GM12878 (cell line): ENCODE data around the gene CNTNAP5. TPM values are rescaled to one million over a fixed set of nuclear protein-coding genes. Genes with fewer than 3 reads are reported as not detected.

Experiments
- ATAC-seq: fragments of 200-7000 bp; cut with Tn5 transposase; 3 replicates; pipeline ENCODE4 v1.9.1; 2020; ENCODE audit warnings: mild to moderate bottlenecking, moderate library complexity
- BruUV-seq: library from RNA; stranded (reverse); fragments of 400-500 nt; replicated peaks from 2 replicates; lab custom pipeline; 2021; lab: Mats Ljungman, UMichigan
- CTCF ChIA-PET: fragments of 300-600 bp; sonication (Branson Sonifier 250); formaldehyde crosslinking; extraction: SDS; loops from one replicate; lab custom pipeline; 2021; ENCODE audit warnings: inconsistent platforms; lab: Yijun Ruan, JAX
- POLR2A ChIA-PET: fragments of 350-600 bp; formaldehyde crosslinking; extraction: SDS; loops from one replicate; lab custom pipeline; 2021; ENCODE audit warnings: inconsistent platforms; lab: Charles Lee
- RAD21 ChIA-PET: fragments of 300-600 bp; sonication (Branson Sonifier 250); formaldehyde crosslinking; loops from one replicate; lab custom pipeline; 2023; ENCODE audit warnings: antibody characterized with exemption; ENCODE audit not compliant: unreplicated experiment; lab: Charles Lee
- SMC1A ChIA-PET: fragments of 300-600 bp; sonication (Branson Sonifier 250); formaldehyde crosslinking; loops from one replicate; lab custom pipeline; 2023; ENCODE audit not compliant: unreplicated experiment, uncharacterized antibody; lab: Charles Lee
- DNase-seq: peaks from one replicate; pipeline ENCODE4 v3.0.0-alpha.2; 2011; ENCODE audit warnings: low read depth, low spot score
- FAIRE-seq: peaks from 3 replicates; lab custom pipeline; 2011; peaks lifted over from hg19 to GRCh38; lab: Jason Lieb, UNC
- H2AFZ ChIP-seq: 2 replicates; pipeline ENCODE4 v1.6.0; 2011; ENCODE audit warnings: low read depth, low read length, control low read depth; ENCODE audit not compliant: control insufficient read depth
- H3K27ac ChIP-seq: 2 replicates; pipeline ENCODE4 v1.5.1; 2011; ENCODE audit warnings: control low read depth; ENCODE audit not compliant: control insufficient read depth, insufficient read depth
- H3K27me3 ChIP-seq, 2 experiments: replicated peaks in 1 of 2; 2 replicates each; pipeline versions ENCODE4 v1.6.0 to v1.6.1; 2011; ENCODE audit warnings: low read length in 1 of 2; ENCODE audit not compliant: control insufficient read depth in 2 of 2, insufficient read depth in 2 of 2
- H3K36me3 ChIP-seq, 2 experiments: 2 replicates each; pipeline ENCODE4 v1.5.1; 2011; ENCODE audit warnings: low read length in 1 of 2; ENCODE audit not compliant: control insufficient read depth in 2 of 2, insufficient read depth in 2 of 2
- H3K4me1 ChIP-seq: 2 replicates; pipeline ENCODE4 v1.6.1; 2011; ENCODE audit warnings: mild to moderate bottlenecking, low read length, moderate library complexity, mixed read lengths; ENCODE audit not compliant: control insufficient read depth, insufficient read depth
- H3K4me2 ChIP-seq: 2 replicates; pipeline ENCODE4 v1.6.0; 2011; ENCODE audit warnings: control low read depth; ENCODE audit not compliant: control insufficient read depth, insufficient read depth
- H3K4me3 ChIP-seq: fragments of 200-600 bp; sonication (generic); 2 replicates; pipeline ENCODE4 v1.5.1; 2016
- H3K79me2 ChIP-seq: 2 replicates; pipeline ENCODE4 v1.6.0; 2011; ENCODE audit warnings: low read length; ENCODE audit not compliant: control insufficient read depth, insufficient read depth
- H3K9ac ChIP-seq: 2 replicates; pipeline ENCODE4 v1.8.0; 2011; ENCODE audit warnings: low read length, control low read depth, mixed read lengths; ENCODE audit not compliant: control insufficient read depth, insufficient read depth
- H3K9me3 ChIP-seq: replicated peaks from 3 replicates; pipeline ENCODE4 v1.5.1; 2011; ENCODE audit warnings: mild to moderate bottlenecking, low read length; ENCODE audit not compliant: control insufficient read depth, insufficient read depth
- H4K20me1 ChIP-seq: 2 replicates; pipeline ENCODE4 v1.6.0; 2011; ENCODE audit not compliant: control insufficient read depth, insufficient read depth
- ETV6 ChIP-seq, 2 experiments: fragments of 450-650 bp in 1 of 2; IDR thresholded peaks in 1 of 2; conservative IDR thresholded peaks in 1 of 2; 2 replicates each; pipeline ENCODE4 v1.6.1; 2014; ENCODE audit warnings: antibody characterized with exemption in 1 of 2, borderline replicate concordance in 1 of 2, low read depth in 1 of 2, mild to moderate bottlenecking in 1 of 2, moderate library complexity in 1 of 2
- IRF4 ChIP-seq: IDR thresholded peaks from 2 replicates; pipeline ENCODE4 v1.6.1; 2011; ENCODE audit warnings: low read depth, low read length
- NKRF ChIP-seq: fragments of 450-650 bp; conservative IDR thresholded peaks from 2 replicates; pipeline ENCODE4 v1.6.1; 2017; ENCODE audit warnings: mild to moderate bottlenecking, moderate library complexity
- PAX5 ChIP-seq: IDR thresholded peaks from 2 replicates; pipeline ENCODE4 v1.6.1; 2011; ENCODE audit warnings: low read depth, low read length, borderline replicate concordance
- PAX8 ChIP-seq: fragments of 450-650 bp; IDR thresholded peaks from 2 replicates; pipeline ENCODE4 v1.6.1; 2017; ENCODE audit warnings: mild to moderate bottlenecking, moderate library complexity
- RFX5 ChIP-seq: IDR thresholded peaks from 2 replicates; pipeline ENCODE4 v1.6.1; 2011; ENCODE audit warnings: low read depth, low read length, improper control_type of control experiment
- SRF ChIP-seq, 2 experiments: IDR thresholded peaks; 2 replicates each; pipeline ENCODE4 v1.6.1; 2011; ENCODE audit warnings: low read depth in 2 of 2, low read length in 2 of 2, mild to moderate bottlenecking in 1 of 2, moderate library complexity in 1 of 2
- YBX1 ChIP-seq: fragments of 450-650 bp; IDR thresholded peaks from 2 replicates; pipeline ENCODE4 v1.6.1; 2016; ENCODE audit warnings: antibody characterized with exemption
- ZNF592 ChIP-seq: fragments of 450-650 bp; IDR thresholded peaks from 2 replicates; pipeline ENCODE4 v1.6.1; 2017; ENCODE audit warnings: mild to moderate bottlenecking, moderate library complexity
- ZNF622 ChIP-seq: fragments of 450-650 bp; IDR thresholded peaks from 2 replicates; pipeline ENCODE4 v1.6.1; 2017; ENCODE audit warnings: mild to moderate bottlenecking, inconsistent platforms
- in situ Hi-C: fragments of 300-500 bp; cut with MboI; formaldehyde crosslinking; loops from 9 replicates; pipeline ENCODE4 v1.14.3; 2018; ENCODE audit warnings: mixed read lengths
- intact Hi-C: fragments of 100-400 bp; cut with micrococcal nuclease; formaldehyde crosslinking; loops from one replicate; pipeline ENCODE4 v1.14.2; 2022; ENCODE audit not compliant: unreplicated experiment
- polyA plus RNA-seq, 11 experiments: library from polyadenylated mRNA; depleted of rRNA in 4 of 11; unstranded in 6 of 11; stranded (reverse) in 5 of 11; fragments of >200 nt; fragmentation: Nextera tagmentation in 4 of 11; fragmentation: Illumina TruSeq in 1 of 11; extraction: Ambion mirVana in 4 of 11; extraction: Trizol in 1 of 11; gene quantifications; 1 replicate in 1 of 11; 2 replicates in 10 of 11; pipeline versions ENCODE4 v1.2.1 to v1.2.3, GENCODE V29; 2011 to 2016; ENCODE audit warnings: inconsistent platforms in 2 of 11, missing spikeins in 2 of 11, low read depth in 1 of 11
- total RNA-seq, 4 experiments: library from RNA; depleted of rRNA in 3 of 4; stranded (reverse); fragments of >200 nt in 3 of 4; fragmentation: Illumina TruSeq in 1 of 4; extraction: Trizol in 1 of 4; gene quantifications; 2 replicates each; pipeline versions ENCODE4 v1.2.1 to v1.2.3, GENCODE V29; 2013 to 2021
- TF ChIP-seq, protein P1 (sequence below): fragments of 450-650 bp; IDR thresholded peaks from 2 replicates; pipeline ENCODE4 v1.6.1; 2018; ENCODE audit warnings: borderline replicate concordance, mild to moderate bottlenecking; ENCODE audit not compliant: partially characterized antibody
- TF ChIP-seq, protein P2 (sequence below): fragments of 450-650 bp; IDR thresholded peaks from 2 replicates; pipeline ENCODE4 v1.6.1; 2017; ENCODE audit warnings: borderline replicate concordance
- TF ChIP-seq, protein P3 (sequence below): fragments of 450-650 bp; IDR thresholded peaks from 2 replicates; pipeline ENCODE4 v1.6.1; 2014; ENCODE audit warnings: mild to moderate bottlenecking

CNTNAP5 gene
- total and polyA plus RNA-seq, 10 of the 15 experiments (the other 5 are each of a cell fraction or from before 2014, with no cell fraction given) = not detected

DNA sequence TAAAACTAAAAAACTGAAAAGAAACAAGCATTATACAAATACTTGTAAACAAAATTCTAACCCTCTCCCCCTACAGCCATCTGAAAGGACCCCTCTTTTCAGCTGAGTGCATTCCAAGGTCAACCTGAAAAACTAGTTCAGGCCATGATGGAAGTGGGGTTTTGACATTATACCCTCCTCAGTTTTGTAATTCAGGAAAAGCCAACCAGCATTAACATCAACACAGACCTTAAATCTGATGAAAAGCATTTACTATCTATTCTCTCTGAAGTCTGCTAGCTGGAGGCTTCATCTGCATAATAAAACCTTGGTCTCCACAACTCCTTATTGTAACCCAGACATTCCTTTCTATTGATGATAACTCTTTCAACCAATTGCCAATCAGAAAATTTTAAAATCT lies 302.2 kb downstream of the CNTNAP5 start:
- Histone ChIP-seq H3K4me1 (no peaks in the 10 kb centered on the region), H3K27ac (no peak overlapping the region), H3K9me3 (no peaks in the 10 kb centered on the region), H3K4me3 (no peak overlapping the region), H4K20me1 (no peaks in the 10 kb centered on the region), H3K4me2 (no peak overlapping the region), H3K27me3 (no peaks in the 10 kb centered on the region), H3K36me3 (no peaks in the 10 kb centered on the region), H3K9ac (no peak overlapping the region), H2AFZ (no peak overlapping the region), H3K79me2 (no peaks in the 10 kb centered on the region)
- CTCF ChIA-PET = no interaction called here
- in situ Hi-C loops = no loop called here
- POLR2A ChIA-PET = no interaction called here
- ATAC-seq = no peak
- no peak for DNase-seq
- intact Hi-C loops = no loop called here
- BruUV-seq = no TSS peak
- SMC1A ChIA-PET = no interaction called here
- FAIRE-seq = no peak
- RAD21 ChIA-PET = no interaction called here
- TF ChIP-seq ZNF592 (no peak), IRF4 (no peak), YBX1 (no peak), RFX5 (no peak), PAX5 (no peak), ZNF622 (no peak), ETV6 (conservative IDR thresholded peaks at IDR 0.05 in 1 of 2, IDR thresholded peaks at IDR 0.05 in 1 of 2; ENCODE audit: borderline replicate concordance in 1 of 2, low read depth in 1 of 2) (no peak), NKRF (no peak), SRF (IDR thresholded peaks at IDR 0.05; ENCODE audit: low read depth in 2 of 2, low read length in 2 of 2) (no peak), PAX8 (no peak)
- TF ChIP-seq, protein P1, sequence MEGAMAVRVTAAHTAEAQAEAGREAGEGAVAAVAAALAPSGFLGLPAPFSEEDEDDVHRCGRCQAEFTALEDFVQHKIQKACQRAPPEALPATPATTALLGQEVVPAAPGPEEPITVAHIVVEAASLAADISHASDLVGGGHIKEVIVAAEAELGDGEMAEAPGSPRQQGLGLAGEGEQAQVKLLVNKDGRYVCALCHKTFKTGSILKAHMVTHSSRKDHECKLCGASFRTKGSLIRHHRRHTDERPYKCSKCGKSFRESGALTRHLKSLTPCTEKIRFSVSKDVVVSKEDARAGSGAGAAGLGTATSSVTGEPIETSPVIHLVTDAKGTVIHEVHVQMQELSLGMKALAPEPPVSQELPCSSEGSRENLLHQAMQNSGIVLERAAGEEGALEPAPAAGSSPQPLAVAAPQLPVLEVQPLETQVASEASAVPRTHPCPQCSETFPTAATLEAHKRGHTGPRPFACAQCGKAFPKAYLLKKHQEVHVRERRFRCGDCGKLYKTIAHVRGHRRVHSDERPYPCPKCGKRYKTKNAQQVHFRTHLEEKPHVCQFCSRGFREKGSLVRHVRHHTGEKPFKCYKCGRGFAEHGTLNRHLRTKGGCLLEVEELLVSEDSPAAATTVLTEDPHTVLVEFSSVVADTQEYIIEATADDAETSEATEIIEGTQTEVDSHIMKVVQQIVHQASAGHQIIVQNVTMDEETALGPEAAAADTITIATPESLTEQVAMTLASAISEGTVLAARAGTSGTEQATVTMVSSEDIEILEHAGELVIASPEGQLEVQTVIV = no peak
- TF ChIP-seq, protein P2, sequence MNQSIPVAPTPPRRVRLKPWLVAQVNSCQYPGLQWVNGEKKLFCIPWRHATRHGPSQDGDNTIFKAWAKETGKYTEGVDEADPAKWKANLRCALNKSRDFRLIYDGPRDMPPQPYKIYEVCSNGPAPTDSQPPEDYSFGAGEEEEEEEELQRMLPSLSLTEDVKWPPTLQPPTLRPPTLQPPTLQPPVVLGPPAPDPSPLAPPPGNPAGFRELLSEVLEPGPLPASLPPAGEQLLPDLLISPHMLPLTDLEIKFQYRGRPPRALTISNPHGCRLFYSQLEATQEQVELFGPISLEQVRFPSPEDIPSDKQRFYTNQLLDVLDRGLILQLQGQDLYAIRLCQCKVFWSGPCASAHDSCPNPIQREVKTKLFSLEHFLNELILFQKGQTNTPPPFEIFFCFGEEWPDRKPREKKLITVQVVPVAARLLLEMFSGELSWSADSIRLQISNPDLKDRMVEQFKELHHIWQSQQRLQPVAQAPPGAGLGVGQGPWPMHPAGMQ = no peak
- TF ChIP-seq, protein P3, sequence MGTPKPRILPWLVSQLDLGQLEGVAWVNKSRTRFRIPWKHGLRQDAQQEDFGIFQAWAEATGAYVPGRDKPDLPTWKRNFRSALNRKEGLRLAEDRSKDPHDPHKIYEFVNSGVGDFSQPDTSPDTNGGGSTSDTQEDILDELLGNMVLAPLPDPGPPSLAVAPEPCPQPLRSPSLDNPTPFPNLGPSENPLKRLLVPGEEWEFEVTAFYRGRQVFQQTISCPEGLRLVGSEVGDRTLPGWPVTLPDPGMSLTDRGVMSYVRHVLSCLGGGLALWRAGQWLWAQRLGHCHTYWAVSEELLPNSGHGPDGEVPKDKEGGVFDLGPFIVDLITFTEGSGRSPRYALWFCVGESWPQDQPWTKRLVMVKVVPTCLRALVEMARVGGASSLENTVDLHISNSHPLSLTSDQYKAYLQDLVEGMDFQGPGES = no peak
